NB4 (cell line): ENCODE data around the gene DHX57.
A peak's percentile ranks its signal among the peaks of the same experiment; 100 is the strongest.

ENCODE experiments used
- DNase-seq: peaks from one replicate; pipeline ENCODE4 v3.0.0; 2010; ENCODE audit warnings: low read depth
- H3K4me3 ChIP-seq: one replicate; pipeline ENCODE4 v1.5.1; 2011; ENCODE audit warnings: mild to moderate bottlenecking, low read depth, low read length, moderate library complexity
- MYC ChIP-seq: IDR thresholded peaks from 2 replicates; pipeline ENCODE4 v1.6.1; 2011; ENCODE audit warnings: low read depth, low read length
- POLR2A ChIP-seq: IDR thresholded peaks from 2 replicates; pipeline ENCODE4 v1.6.1; 2011; ENCODE audit warnings: mild to moderate bottlenecking; ENCODE audit not compliant: insufficient read length; ENCODE audit errors: extremely low read depth
- TF ChIP-seq, protein P1 (sequence below): IDR thresholded peaks from 2 replicates; pipeline ENCODE4 v1.6.1; 2011; ENCODE audit warnings: low read depth, low read length
- TF ChIP-seq, protein P2 (sequence below): IDR thresholded peaks from one replicate; pipeline ENCODE4 v1.5.1; 2012; ENCODE audit warnings: low read depth, low read length

Gene DHX57

DNA sequence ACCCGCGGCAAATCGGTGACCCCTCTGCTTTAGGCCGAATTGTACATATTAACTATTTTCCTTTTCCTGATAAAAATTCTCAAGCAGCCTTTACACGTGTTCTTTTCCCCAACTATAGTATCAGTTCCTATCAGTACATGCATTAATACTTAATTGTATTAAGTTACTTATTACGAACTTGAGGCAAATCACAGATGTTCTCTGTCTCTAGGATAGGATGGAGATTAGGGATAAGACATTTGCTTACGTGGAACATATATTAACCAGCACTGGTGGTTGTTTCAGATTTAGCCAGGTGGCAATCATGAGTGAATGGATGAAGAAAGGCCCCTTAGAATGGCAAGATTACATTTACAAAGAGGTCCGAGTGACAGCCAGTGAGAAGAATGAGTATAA is 97.0 kb downstream of the DHX57 start:
- no peak for TF ChIP-seq MYC
- no peak for TF ChIP-seq POLR2A
- TF ChIP-seq, protein P1, sequence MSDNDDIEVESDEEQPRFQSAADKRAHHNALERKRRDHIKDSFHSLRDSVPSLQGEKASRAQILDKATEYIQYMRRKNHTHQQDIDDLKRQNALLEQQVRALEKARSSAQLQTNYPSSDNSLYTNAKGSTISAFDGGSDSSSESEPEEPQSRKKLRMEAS: no peak
- TF ChIP-seq, protein P2, sequence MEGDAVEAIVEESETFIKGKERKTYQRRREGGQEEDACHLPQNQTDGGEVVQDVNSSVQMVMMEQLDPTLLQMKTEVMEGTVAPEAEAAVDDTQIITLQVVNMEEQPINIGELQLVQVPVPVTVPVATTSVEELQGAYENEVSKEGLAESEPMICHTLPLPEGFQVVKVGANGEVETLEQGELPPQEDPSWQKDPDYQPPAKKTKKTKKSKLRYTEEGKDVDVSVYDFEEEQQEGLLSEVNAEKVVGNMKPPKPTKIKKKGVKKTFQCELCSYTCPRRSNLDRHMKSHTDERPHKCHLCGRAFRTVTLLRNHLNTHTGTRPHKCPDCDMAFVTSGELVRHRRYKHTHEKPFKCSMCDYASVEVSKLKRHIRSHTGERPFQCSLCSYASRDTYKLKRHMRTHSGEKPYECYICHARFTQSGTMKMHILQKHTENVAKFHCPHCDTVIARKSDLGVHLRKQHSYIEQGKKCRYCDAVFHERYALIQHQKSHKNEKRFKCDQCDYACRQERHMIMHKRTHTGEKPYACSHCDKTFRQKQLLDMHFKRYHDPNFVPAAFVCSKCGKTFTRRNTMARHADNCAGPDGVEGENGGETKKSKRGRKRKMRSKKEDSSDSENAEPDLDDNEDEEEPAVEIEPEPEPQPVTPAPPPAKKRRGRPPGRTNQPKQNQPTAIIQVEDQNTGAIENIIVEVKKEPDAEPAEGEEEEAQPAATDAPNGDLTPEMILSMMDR: no peak
- peak overlapping the region; percentile 94 for H3K4me3 ChIP-seq
- no peak for DNase-seq

DNA sequence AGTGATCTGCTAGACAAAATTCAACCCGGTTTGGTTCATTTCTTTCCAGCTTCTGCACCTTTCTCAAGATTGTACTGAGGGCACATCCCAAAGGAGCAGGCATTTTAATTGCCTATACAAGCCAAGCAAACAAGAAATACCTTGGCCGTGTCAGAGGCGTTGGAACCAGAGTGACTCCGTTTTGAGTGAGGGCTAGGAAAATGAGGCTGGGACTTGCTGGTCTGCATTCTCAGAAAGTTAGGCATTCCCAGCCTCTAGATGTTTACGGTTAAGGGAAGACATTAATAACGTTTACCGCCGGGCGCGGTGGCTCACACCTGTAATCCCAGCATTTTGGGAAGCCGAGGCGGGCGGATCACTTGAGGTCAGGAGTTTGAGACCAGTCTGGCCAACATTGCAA is 99.2 kb downstream of the DHX57 start:
- no peak for DNase-seq
- no peak for TF ChIP-seq MYC
- TF ChIP-seq, protein P1: no peak
- no peak for TF ChIP-seq POLR2A
- TF ChIP-seq, protein P2: no peak
- H3K4me3 ChIP-seq: no peak overlapping the region

DNA sequence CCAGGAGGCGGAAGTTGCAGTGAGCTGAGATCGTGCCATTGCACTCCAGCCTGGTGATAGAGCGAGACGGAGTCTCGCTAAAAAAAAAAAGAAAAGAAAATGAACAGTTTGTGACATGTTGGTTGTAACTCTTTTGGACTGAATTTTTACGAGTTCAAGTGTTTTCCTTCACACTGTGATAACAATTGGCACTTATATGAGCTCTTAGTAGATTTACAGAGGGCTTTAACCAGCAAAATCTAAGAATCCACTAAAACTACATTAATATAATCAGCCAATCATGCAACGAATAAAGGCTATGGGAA is 99.9 kb downstream of the DHX57 start:
- no peak for DNase-seq
- TF ChIP-seq, protein P2: no peak
- TF ChIP-seq, protein P1: no peak
- no peak for TF ChIP-seq POLR2A
- no peak for TF ChIP-seq MYC
- H3K4me3 ChIP-seq: no peak overlapping the region

DNA sequence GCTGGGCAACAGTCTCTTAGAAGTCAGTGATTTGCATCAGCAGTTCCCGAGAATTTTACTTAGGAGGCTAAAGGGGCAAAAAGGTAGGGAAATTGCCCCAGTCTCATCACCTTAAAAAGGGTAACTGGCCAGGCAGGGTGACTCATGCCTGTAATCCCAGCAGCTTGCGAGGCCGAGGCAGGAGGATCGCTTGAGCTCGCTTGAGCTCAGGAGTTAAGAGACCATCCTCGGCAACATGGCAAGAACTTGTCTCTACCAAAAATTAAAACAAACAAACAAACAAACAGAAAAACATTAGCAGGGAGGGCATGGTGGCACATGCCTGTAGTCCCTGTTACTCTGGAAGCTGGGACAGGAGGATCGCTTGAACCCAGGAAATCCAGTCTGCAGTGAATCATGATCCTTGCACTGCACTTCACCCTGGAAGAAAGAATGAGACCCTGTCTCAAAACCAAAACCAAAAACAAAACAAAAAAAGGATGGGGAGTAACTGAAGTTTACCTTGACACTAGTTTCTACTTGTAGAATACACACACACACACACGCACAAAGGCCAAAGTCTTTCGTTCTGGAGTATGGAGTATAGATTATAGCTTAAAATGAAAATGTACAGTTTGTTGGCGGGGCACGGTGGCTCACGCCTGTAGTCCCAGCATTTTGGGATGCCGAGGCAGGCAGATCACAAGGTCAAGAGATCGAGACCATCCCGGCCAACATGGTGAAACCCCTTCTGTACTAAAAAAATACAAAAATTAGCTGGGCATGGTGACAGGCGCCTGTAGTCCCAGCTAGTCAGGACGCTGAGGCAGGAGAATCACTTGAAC is 100.4 kb downstream of the DHX57 start:
- DNase-seq: no peak
- TF ChIP-seq, protein P1: no peak
- TF ChIP-seq, protein P2: no peak
- TF ChIP-seq MYC (no peak), POLR2A (no peak)
- no peak overlapping the region for H3K4me3 ChIP-seq

DNA sequence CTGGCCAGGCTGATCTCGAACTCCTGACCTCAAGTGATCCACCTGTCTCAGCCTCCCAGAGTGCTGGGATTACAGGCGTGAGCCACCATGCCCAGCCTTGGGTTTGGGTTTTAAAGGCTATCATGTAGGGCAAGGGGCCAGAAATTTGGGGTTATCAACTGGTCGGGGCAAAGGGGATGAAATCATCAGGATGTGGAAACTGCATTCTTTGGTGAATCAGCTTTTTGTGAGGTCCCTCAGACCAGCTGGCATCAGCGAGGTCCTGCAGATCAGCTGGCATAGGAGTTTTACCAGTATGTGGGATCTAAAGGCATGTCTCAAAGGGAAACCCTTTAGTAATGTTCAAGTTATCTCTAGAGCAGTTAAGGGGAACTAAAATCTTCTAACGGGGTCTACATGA is 104.1 kb downstream of the DHX57 start:
- no peak for DNase-seq

More for the DNA sequence above, 104.1 kb downstream of the DHX57 start:
- no peak overlapping the region for H3K4me3 ChIP-seq
- TF ChIP-seq, protein P1: no peak
- TF ChIP-seq, protein P2: no peak
- TF ChIP-seq MYC: no peak
- TF ChIP-seq POLR2A: no peak
